Activated CD4-positive, alpha-beta T cell treated with anti-CD3 and anti-CD28 coated beads, Interleukin-2, amount 50 U/mL, for 16 hours (primary cell): ENCODE measurements around the gene FHOD3.

Source experiments
- DNase-seq: peaks from one replicate; pipeline ENCODE4 v3.0.0-alpha.2; 2020

Gene FHOD3

DNA sequence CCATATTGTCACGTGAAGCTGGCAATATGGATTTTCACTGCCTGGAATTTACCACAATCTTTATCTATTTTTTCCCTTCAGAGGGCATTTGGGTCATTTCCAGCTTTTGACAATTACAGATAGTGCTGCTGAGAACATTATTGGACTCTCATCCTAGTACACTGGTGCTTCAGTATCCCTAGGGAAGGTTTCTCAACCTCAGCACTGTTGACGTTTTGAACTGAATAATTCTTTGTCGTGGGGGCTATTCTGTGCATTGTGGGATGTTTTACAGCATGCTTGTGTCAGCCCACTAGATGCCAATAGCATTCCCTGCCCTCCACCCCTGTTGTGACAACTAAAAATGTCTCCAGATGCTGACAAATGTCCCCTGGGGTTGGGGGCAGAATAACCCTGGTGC lies 345.5 kb downstream of the FHOD3 start:
- DNase-seq = no peak

DNA sequence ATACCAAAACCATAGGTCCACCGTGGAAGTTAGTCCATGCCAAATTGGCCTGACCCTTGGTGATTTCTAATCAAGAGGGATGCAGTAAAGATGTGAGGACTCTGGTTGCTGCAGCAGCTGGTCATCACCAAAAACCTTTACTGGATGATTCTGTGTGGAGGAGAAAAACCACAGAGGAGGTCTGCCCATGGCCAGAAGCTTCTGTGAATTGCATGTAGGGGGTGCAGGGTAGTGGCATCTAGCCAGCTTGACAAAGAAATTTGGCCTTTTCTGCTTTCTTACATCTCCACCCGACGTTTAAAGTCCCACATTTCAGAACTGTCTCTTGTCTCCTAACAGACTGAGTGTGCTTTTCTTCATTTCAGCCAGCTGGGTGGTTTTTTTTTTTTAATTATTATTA lies 351.3 kb downstream of the FHOD3 start:
- DNase-seq = no peak

- DNase-seq = no peak
Measured at GRCh38 chr18:36649205-36649604, 351.7 kb downstream of the FHOD3 start.

GRCh38 chr18:36650266-36650665 lies 352.8 kb downstream of the FHOD3 start:
- DNase-seq = no peak

- DNase-seq = no peak
Measured at GRCh38 chr18:36650906-36651305, 353.4 kb downstream of the FHOD3 start.

DNA sequence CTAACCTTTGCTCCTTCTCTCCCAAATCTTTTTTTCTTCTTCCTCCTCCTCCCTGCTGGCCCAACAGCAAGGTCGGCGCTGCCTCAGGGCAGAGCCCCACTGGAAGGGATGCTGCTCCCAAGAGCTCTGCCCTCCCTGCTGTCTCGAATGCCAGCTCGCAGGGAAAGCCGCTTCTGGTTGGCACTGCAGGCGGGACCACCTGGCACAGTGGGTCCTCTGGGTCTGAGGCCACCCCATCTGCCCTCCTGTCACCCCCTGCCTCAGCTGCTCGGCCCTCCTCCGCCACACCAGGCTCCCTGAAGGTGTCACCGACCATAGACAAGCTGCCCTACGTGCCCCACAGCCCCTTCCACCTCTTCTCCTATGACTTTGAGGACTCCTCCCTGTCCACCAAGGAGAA lies 355.0 kb downstream of the FHOD3 start:
- no peak for DNase-seq

- no peak for DNase-seq
Measured at GRCh38 chr18:36653141-36653869, 355.8 kb downstream of the FHOD3 start.

GRCh38 chr18:36653870-36654269 lies 356.4 kb downstream of the FHOD3 start:
- DNase-seq = no peak

DNA sequence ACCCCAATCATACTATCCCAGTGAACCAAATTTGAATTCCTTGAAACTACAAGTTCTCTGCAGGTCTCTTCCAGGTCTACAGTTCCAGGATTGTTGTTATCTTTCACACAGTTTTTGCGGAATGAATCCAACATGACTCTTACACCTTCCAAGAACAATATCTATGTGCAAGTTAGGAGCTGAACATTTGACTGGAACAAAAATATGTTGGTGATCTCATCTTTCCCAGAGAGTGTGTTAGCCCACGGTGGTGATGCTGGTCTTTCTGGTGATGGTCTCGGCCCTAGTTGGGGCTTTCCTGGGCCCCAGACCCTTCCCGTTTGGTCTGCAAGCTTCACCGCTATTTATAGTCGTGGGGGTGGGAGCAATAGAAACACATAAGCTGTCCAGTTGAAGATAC lies 357.6 kb downstream of the FHOD3 start:
- no peak for DNase-seq

DNA sequence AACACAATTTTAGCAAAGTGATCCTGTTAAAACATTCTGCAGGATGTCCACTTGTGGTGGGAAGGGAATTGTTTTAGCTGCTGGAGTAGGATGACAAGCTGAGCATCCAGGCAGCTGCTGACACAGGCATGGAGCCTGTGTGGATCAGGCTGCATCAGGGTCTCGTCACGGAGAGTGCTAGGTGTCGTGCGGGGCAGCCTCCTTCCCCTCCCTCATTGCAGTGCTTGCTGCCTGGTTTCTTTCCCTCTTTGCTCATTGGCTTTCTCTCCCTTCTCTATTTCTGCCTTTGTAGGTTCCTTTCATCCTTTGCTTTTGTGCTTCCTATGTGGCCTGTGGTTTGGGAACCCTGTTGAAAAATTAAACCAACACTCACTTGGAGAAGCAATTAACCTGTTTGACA lies 358.4 kb downstream of the FHOD3 start:
- DNase-seq = no peak

DNA sequence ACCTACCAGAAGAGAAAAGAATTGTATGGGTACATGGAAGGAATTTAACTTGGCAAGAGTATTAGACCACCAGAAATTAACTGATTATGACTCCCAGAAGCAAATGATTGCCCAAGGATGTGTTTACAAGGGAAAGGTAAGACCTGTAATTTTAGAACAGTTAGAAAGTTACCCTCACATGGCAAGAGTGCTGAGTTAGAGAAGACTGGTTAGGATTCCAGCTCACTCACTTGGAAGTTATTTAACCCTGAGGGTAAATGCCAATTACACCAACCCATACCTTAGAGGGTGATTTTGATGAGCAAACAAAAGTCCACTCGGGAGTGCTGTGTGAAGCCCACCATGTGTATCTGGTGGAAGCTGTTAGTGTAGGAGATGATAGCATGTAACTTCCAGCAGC lies 361.1 kb downstream of the FHOD3 start:
- no peak for DNase-seq

- DNase-seq = no peak
Measured at GRCh38 chr18:36660311-36660710, 362.8 kb downstream of the FHOD3 start.

- no peak for DNase-seq
Measured at GRCh38 chr18:36661999-36662398, 364.5 kb downstream of the FHOD3 start.

- no peak for DNase-seq
Measured at GRCh38 chr18:36663312-36663711, 365.8 kb downstream of the FHOD3 start.

DNA sequence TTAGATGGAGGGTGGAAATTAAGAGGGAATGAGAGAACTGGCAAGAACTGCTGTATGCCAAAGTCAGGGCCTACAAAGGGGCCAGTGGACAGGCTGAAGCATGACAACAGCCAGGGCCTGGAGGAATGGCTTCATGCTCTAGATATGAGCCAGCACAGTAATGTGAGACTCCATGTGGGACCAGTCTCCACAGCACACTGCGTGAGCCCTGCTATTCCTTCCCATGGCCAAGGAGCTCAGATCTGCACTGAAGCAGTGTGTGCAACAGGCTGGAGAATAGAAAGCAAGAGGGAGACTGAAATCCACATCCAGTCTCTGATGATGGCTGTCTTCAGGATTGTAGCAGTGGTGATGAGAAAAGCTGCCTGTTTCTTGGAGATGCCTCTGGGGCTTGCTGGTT lies 368.4 kb downstream of the FHOD3 start:
- no peak for DNase-seq

DNA sequence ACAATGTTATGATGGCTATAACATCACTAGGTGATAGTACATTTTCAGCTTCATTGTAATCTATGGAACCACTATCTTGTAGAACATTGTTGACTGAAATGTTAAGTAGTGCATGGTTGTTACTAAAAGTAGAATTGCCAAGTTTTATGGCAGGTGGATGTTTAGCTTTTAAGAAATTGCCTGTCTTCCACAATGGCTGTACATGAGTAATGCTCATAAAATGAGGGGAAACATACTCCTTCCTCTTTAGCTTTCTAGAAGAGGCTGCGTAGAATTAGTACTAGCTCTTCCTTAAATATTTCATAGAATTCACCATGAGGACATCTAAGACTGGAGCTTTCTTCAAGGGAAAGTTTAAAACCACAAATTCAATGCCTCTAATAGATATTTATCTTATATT lies 370.3 kb downstream of the FHOD3 start:
- DNase-seq = no peak

GRCh38 chr18:36668349-36668748 lies 370.8 kb downstream of the FHOD3 start:
- DNase-seq = no peak

DNA sequence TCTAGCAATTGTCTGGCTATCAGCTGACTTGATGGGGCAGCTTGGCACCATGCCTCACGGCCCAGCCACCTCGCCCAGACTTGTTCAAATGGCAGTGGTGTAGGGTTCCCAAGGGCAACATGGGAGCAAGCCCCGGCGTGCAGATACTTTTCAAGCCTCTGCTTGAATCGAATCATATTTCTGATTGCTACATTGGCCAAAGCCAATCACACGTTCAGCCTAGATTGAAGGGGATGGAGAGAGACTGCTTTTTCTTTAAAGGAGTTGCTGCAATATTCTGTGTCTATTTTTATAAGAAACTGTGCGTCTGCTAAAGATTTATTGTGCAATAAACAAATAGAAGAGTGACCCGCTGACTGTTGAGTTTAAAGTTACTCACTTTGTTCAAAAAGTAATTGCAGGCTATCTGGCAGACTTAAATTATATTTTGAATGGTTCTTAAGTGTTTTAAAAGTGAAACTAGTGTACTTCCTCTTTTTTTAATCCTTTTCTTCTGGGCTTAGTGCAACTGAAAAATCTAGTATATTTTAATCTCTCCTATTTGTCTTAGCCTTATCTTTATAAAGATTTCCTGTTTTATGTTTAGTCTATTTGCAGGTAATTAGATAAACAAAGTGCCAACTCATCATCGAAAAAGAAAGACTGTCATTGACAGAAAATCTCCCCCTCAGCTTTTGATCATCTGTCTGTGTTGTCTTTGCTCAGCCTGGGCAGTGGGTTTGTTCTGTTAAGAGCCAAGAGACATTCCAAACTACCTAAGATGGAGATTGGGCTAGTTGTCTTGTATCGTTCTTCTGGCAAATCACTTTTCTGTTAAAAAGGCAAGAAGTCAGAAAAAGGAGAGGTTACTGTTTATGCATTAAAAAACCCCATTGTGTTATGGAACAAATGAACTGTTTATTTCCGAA lies 375.2 kb downstream of the FHOD3 start:
- DNase-seq = no peak

DNA sequence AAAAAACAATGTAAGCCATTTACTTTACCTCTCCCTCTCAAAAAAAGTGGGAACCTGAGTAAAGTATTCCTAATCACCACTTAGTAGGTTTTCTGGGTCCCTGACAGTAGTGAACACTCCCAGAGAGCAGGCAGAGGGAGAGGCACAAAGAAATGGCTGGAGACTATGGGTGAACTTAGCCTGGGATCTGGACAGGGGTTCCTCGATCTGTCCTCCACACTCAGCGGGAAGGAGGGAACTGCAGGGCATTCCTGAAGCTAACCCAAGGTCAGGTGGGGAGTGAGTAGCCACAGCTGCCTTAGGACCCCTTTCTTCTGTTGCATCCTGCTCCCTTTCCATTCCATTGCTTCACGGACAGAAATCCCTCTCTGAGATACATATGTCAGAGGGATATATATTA lies 375.9 kb downstream of the FHOD3 start:
- DNase-seq = no peak

DNA sequence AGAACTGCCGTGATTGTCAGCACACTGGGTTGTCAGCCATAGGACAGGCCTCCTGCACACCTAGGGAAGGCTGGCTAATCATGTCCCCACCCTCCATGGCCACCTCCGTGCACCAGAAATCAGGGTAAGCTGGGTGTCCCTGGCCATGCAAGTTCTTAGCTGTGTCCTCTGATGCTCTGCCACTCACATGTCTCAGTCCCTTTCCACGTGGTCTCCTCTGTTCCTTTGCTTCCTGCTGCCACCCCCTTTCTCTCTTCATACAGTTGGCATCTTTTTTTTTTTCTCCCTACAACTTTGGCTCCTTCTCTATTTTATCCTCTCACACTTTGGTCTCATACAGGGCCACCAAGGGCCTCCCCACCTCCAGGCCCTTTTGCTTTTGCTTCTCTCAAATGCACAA lies 377.6 kb downstream of the FHOD3 start:
- no peak for DNase-seq

DNA sequence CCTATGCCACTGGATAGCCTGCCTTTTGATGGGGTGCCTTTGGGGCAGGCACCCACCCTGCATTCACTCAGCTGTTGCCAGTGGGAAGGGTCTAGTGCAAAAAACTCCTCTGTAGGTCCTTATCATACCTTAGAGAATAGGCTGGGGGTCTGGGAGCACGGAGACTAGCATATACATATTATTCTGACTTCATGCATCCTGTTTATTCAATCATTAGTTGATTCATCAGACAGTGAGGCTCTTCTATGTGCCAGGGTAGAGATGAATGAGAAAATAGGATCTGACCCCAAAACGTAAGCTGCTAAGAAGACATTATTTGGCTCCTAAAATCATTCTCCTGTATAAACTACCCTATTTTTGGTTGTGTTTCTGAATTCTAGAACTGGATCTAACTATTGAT lies 378.0 kb downstream of the FHOD3 start:
- no peak for DNase-seq

GRCh38 chr18:36676629-36677028 lies 379.1 kb downstream of the FHOD3 start:
- no peak for DNase-seq

DNA sequence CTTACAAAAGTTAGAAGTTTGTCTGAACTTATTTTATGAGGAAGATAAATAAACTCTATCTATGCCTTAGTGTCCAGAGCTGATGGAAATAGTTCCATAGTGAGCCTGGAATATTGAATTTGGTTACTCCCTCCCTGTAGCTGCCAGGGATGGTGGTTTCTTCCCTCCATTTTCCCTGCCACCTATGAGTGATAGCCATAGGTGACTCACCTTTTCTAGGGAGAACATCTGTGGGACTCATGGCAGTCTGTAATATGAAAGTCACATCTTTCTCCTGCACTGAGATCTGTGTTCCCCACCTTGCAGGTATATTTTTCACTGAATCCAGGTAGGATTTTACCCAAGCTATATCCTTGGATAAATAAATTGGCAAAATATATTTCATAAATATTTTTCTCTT lies 382.5 kb downstream of the FHOD3 start:
- no peak for DNase-seq

DNA sequence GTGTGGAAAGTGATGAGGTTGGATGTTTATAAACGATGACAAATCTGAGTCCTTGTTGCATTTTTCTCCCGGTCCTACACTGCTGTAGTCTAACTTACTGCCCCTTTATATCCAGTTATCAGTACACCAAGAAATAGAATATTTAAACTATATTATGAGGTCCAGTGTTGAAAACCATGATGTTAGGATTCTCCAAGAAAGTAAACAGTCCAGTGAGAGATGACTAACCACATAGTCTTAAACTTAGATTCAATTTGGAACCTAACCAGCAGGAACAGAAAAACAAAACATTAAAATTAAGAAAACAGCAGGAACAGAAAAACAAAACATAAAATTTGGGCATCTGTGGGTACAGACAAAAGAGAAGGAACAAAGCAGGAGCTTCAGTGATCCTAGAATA lies 388.1 kb downstream of the FHOD3 start:
- DNase-seq = no peak
